Measurements from ENCODE around the gene P2RX4.

Gene P2RX4

GRCh38 chr12:121273364-121273896 lies 63.5 kb downstream of the P2RX4 start:
- TF ChIP-seq FOXP2 (optimal IDR thresholded peaks at IDR 0.05; ENCODE audit: borderline replicate concordance, extremely low read depth, extremely low read length, insufficient read depth): no peak
- TF ChIP-seq POLR2AphosphoS5 (IDR thresholded peaks at IDR 0.05; ENCODE audit: low read depth, low read length): no peak
- no peak for TF ChIP-seq SIN3A (IDR thresholded peaks at IDR 0.05; ENCODE audit: borderline replicate concordance, insufficient read depth, low read length)
- TF ChIP-seq REST (IDR thresholded peaks at IDR 0.05; ENCODE audit: insufficient read depth in 1 of 2, low read depth in 2 of 2, low read length in 2 of 2): no peak
- TF ChIP-seq TAF1 (IDR thresholded peaks at IDR 0.05; ENCODE audit: borderline replicate concordance, insufficient read depth, low read length): no peak

GRCh38 chr12:121274036-121274763 lies 64.3 kb downstream of the P2RX4 start:
- TF ChIP-seq REST (IDR thresholded peaks at IDR 0.05; ENCODE audit: insufficient read depth in 1 of 2, low read depth in 2 of 2, low read length in 2 of 2) (no peak), TAF1 (IDR thresholded peaks at IDR 0.05; ENCODE audit: borderline replicate concordance, insufficient read depth, low read length) (no peak), POLR2AphosphoS5 (IDR thresholded peaks at IDR 0.05; ENCODE audit: low read depth, low read length) (no peak), FOXP2 (optimal IDR thresholded peaks at IDR 0.05; ENCODE audit: borderline replicate concordance, extremely low read depth, extremely low read length, insufficient read depth) (no peak), SIN3A (IDR thresholded peaks at IDR 0.05; ENCODE audit: borderline replicate concordance, insufficient read depth, low read length) (no peak)

GRCh38 chr12:121277374-121277759 lies 67.4 kb downstream of the P2RX4 start:
- TF ChIP-seq SIN3A (IDR thresholded peaks at IDR 0.05; ENCODE audit: borderline replicate concordance, insufficient read depth, low read length) (no peak), POLR2AphosphoS5 (IDR thresholded peaks at IDR 0.05; ENCODE audit: low read depth, low read length) (no peak)

GRCh38 chr12:121278169-121279070 lies 68.5 kb downstream of the P2RX4 start:
- TF ChIP-seq REST (IDR thresholded peaks at IDR 0.05; ENCODE audit: insufficient read depth in 1 of 2, low read depth in 2 of 2, low read length in 2 of 2) (no peak), TAF1 (IDR thresholded peaks at IDR 0.05; ENCODE audit: borderline replicate concordance, insufficient read depth, low read length) (no peak), FOXP2 (optimal IDR thresholded peaks at IDR 0.05; ENCODE audit: borderline replicate concordance, extremely low read depth, extremely low read length, insufficient read depth) (no peak)

- TF ChIP-seq FOXP2 (optimal IDR thresholded peaks at IDR 0.05; ENCODE audit: borderline replicate concordance, extremely low read depth, extremely low read length, insufficient read depth): no peak
- no peak for TF ChIP-seq TAF1 (IDR thresholded peaks at IDR 0.05; ENCODE audit: borderline replicate concordance, insufficient read depth, low read length)
- TF ChIP-seq POLR2AphosphoS5 (IDR thresholded peaks at IDR 0.05; ENCODE audit: low read depth, low read length): no peak
- TF ChIP-seq REST (IDR thresholded peaks at IDR 0.05; ENCODE audit: insufficient read depth in 1 of 2, low read depth in 2 of 2, low read length in 2 of 2): no peak
- no peak for TF ChIP-seq SIN3A (IDR thresholded peaks at IDR 0.05; ENCODE audit: borderline replicate concordance, insufficient read depth, low read length)
Measured at GRCh38 chr12:121279071-121279375, 69.1 kb downstream of the P2RX4 start.

All from PFSK-1 (cell line).